ENCODE measurements around the gene PRIM1. TPM values are rescaled to one million over a fixed set of nuclear protein-coding genes. Genes with fewer than 3 reads are reported as not detected.
"Not testable (repeated sequence)": the region's sequence is repeated elsewhere in the genome, so short reads cannot be mapped to it uniquely, and the experiment has no call there.

The PRIM1 gene
- total RNA-seq, 1 experiment from 2014 or later = 7.8 TPM

DNA sequence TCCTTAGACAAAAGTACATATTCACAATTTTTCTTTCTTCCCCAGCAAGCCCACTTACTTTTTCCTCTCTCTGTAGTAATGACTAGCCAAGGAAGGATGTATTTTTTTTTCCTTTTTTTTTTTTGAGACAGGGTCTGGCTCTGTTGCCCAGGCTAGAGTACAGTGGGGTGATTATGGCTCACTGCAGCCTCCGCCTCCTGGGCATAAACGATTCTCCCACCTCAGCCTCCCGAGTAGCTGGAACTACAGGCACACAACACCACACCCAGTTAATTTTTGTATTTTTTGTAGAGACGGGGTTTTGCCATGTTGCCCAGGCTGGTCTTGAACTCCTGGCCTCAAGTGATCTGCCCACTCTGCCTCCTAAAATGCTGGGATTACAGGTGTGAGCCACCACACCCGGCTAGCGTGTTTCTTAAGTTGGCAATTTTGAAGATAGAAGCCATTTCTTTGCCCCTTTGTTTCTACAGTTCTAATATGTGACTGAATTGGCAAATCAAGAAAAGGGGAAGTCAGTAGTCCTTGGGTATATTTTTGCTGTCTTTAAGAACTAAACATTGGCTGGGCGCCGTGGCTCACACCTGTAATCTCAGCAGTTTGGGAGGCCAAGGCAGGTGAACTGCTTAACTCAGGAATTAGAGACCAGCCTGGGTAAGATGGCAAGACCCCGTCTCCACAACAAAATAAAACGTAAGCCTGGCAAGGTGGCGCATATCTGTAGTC, 23.8 kb downstream of the PRIM1 start:
- no TSS peak for BruUV-seq (replicated peaks)
- TF ChIP-seq, protein P1, sequence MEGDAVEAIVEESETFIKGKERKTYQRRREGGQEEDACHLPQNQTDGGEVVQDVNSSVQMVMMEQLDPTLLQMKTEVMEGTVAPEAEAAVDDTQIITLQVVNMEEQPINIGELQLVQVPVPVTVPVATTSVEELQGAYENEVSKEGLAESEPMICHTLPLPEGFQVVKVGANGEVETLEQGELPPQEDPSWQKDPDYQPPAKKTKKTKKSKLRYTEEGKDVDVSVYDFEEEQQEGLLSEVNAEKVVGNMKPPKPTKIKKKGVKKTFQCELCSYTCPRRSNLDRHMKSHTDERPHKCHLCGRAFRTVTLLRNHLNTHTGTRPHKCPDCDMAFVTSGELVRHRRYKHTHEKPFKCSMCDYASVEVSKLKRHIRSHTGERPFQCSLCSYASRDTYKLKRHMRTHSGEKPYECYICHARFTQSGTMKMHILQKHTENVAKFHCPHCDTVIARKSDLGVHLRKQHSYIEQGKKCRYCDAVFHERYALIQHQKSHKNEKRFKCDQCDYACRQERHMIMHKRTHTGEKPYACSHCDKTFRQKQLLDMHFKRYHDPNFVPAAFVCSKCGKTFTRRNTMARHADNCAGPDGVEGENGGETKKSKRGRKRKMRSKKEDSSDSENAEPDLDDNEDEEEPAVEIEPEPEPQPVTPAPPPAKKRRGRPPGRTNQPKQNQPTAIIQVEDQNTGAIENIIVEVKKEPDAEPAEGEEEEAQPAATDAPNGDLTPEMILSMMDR (IDR thresholded peaks at IDR 0.05; ENCODE audit: unreplicated experiment) = no peak
- POLR2A ChIA-PET = no interaction called here
- intact Hi-C loops (cut with micrococcal nuclease) = no loop called here
- no peaks in the 10 kb centered on the region for H3K9me3 Mint-ChIP-seq (ENCODE audit: unreplicated experiment)
- H3K4me3 Mint-ChIP-seq (ENCODE audit: unreplicated experiment) = no peak overlapping the region
- CTCF ChIA-PET = interaction anchor here (0.6 kb wide), 1 partner anchor 515 kb away, joined by 3 read pairs; no protein-coding TSS in a partner anchor
- DNase-seq (ENCODE audit: unreplicated experiment) = no peak
- no peaks in the 10 kb centered on the region for H3K27me3 Mint-ChIP-seq (ENCODE audit: insufficient read depth, unreplicated experiment)
- no peak overlapping the region for H3K27ac Mint-ChIP-seq (ENCODE audit: low read depth, unreplicated experiment)
- H3K4me1 Mint-ChIP-seq (ENCODE audit: insufficient read depth, unreplicated experiment) = no peaks in the 10 kb centered on the region
- H3K36me3 Mint-ChIP-seq (ENCODE audit: insufficient read depth, unreplicated experiment) = peaks cover 52% of the 10 kb centered on the region

DNA sequence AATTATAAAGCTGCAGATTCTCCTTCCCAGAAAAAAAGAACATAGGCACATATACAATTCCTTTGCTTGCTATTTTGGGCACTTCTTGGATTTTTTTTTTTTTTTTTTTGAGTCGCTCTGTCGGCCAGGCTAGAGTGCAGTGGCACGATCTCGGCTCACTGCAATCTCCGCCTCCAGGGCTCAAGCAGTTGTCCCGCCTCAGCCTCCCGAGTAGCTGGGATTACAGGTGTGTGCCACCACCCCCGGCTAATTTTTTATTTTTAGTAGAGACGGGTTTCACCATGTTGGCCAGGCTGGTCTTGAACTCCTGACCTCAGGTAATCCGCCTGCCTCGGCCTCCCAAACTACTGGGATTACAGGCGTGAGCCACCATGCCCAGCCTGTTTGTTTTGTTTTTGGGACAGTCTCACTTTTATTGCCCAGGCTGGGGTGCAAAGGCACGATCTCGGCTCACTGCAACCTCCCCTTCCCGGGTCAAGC, 25.9 kb downstream of the PRIM1 start:
- CTCF ChIA-PET = interaction anchor here (0.6 to 1.1 kb wide), 6 partner anchors 13 to 279 kb away, joined by 3 to 6 read pairs (median 4); no protein-coding TSS in a partner anchor
- POLR2A ChIA-PET = interaction anchor here (0.6 to 2.9 kb wide), 30 partner anchors 7 to 610 kb away, joined by 3 to 102 read pairs (median 6); partner anchors contain the start of genes ATP5F1B, BAZ2A, LRP1 and PTGES3
- Mint-ChIP-seq H3K27ac (ENCODE audit: low read depth, unreplicated experiment) (peak overlapping the region; percentile 97), H3K4me3 (ENCODE audit: unreplicated experiment) (peak overlapping the region; percentile 91), H3K36me3 (ENCODE audit: insufficient read depth, unreplicated experiment) (peaks cover 58% of the 10 kb centered on the region), H3K4me1 (ENCODE audit: insufficient read depth, unreplicated experiment) (peaks cover 17% of the 10 kb centered on the region)
- H3K9me3 Mint-ChIP-seq (ENCODE audit: unreplicated experiment); intact Hi-C loops (cut with micrococcal nuclease); H3K27me3 Mint-ChIP-seq (ENCODE audit: insufficient read depth, unreplicated experiment); BruUV-seq (replicated peaks); DNase-seq (ENCODE audit: unreplicated experiment): not testable (repeated sequence)

DNA sequence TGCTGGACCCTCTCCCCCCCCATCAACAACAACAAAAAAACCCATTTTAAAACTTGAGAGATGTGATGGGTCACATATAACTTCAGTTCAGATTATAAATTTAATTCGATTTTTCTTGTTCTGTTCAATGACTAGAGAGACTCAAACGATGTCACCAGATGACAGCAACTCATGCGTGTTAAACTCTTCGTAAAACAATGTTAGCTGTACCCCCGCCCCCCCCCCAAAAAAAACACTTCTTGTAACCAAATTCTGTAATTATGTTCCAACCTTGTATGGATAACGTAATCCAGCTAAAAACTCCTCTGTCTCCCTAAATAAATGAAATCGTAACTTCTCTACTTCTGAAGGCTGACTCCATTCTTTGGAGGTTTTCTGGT, 26.4 kb downstream of the PRIM1 start:
- intact Hi-C loops (cut with micrococcal nuclease) = loop anchor here (1.0 to 2.0 kb wide), 2 partner anchors 37 to 89 kb away; partner anchors contain the start of gene PTGES3
- Mint-ChIP-seq H3K36me3 (ENCODE audit: insufficient read depth, unreplicated experiment) (peaks cover 61% of the 10 kb centered on the region), H3K27me3 (ENCODE audit: insufficient read depth, unreplicated experiment) (no peaks in the 10 kb centered on the region), H3K4me1 (ENCODE audit: insufficient read depth, unreplicated experiment) (peaks cover 22% of the 10 kb centered on the region), H3K27ac (ENCODE audit: low read depth, unreplicated experiment) (peak overlapping the region; percentile 97), H3K9me3 (ENCODE audit: unreplicated experiment) (no peaks in the 10 kb centered on the region), H3K4me3 (ENCODE audit: unreplicated experiment) (peak overlapping the region; percentile 91)
- ChIA-PET CTCF (interaction anchor here (0.6 to 1.1 kb wide), 5 partner anchors 14 to 517 kb away, joined by 3 to 4 read pairs (median 3); no protein-coding TSS in a partner anchor), POLR2A (interaction anchor here (0.6 to 2.9 kb wide), 40 partner anchors 8 to 609 kb away, joined by 3 to 102 read pairs (median 6); partner anchors contain the start of genes ATP5F1B, BAZ2A, CS and LRP1)
- BruUV-seq (replicated peaks) = TSS peak; percentile 46
- TF ChIP-seq, protein P1 (IDR thresholded peaks at IDR 0.05; ENCODE audit: unreplicated experiment) = no peak
- DNase-seq (ENCODE audit: unreplicated experiment) = no peak

DNA sequence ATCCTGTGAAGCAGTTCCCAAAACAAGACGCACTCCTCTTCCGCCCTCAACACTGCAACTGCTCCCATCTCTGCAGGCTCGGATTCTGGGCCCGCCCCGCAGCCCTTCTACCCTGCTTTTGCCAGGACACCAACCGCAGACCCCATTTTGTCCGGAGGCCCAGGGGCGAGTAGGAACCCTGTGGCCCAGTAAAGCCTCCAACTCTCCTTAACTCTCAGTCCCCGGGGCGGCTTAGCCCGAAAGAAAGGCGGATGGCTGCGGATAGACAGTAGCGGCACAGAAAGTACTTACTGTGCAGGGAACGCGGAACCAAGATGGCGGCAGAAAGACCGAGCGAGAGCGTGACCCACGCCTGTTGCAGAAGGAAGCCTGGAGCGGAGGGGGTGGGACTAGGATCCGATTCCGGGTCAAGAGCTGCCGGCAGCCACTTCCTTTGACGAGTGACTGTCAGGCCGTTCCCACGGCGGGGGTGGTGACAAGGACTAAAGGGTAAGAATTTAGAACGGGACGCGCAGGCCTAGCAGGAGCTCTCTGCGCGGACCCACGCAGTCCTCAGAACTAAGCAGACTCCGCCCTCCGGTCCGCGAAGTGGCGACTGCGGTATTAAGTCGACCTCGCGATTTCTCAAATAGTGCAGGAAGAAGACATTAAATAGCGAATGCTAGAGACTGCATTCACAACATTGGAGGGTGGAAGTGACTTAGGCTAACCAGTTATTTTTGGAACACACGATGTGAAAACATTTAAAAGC, 27.0 kb downstream of the PRIM1 start, which contains the start of gene NACA:
TSS of gene NACA (minus strand) at position 328 of the 751 bp plus-strand sequence. CDS start 778 bp downstream, outside the sequence.
- peaks cover 28% of the 10 kb centered on the region for H3K4me1 Mint-ChIP-seq (ENCODE audit: insufficient read depth, unreplicated experiment)
- no peaks in the 10 kb centered on the region for H3K27me3 Mint-ChIP-seq (ENCODE audit: insufficient read depth, unreplicated experiment)
- ChIA-PET CTCF (interaction anchor here (0.7 to 1.1 kb wide), 3 partner anchors 33 to 517 kb away, joined by 3 read pairs; no protein-coding TSS in a partner anchor), POLR2A (interaction anchor here (0.5 to 2.9 kb wide), 41 partner anchors 8 to 608 kb away, joined by 3 to 102 read pairs (median 6); partner anchors contain the start of genes ATP5F1B, BAZ2A, CS and LRP1)
- H3K27ac Mint-ChIP-seq (ENCODE audit: low read depth, unreplicated experiment) = peak within 1 kb of the TSS; percentile 97
- peaks cover 62% of the 10 kb centered on the region for H3K36me3 Mint-ChIP-seq (ENCODE audit: insufficient read depth, unreplicated experiment)
- TF ChIP-seq, protein P1 (IDR thresholded peaks at IDR 0.05; ENCODE audit: unreplicated experiment) = no peak
- peak; percentile 97 for DNase-seq (ENCODE audit: unreplicated experiment)
- peak within 1 kb of the TSS; percentile 91 for H3K4me3 Mint-ChIP-seq (ENCODE audit: unreplicated experiment)
- no peaks in the 10 kb centered on the region for H3K9me3 Mint-ChIP-seq (ENCODE audit: unreplicated experiment)
- BruUV-seq (replicated peaks) = no TSS peak
- intact Hi-C loops (cut with micrococcal nuclease) = loop anchor here (1.0 to 2.0 kb wide), 2 partner anchors 37 to 88 kb away; partner anchors contain the start of gene PTGES3

Data from MCF 10A (cell line).